HG03432 (cell line): ENCODE results near the gene POU3F1.

Experiments used
- ATAC-seq: cut with Tn5 transposase; IDR thresholded peaks from one replicate; pipeline ENCODE4 v1.9.1; 2021; ENCODE audit warnings: mild to moderate bottlenecking, moderate library complexity; ENCODE audit not compliant: unreplicated experiment

The POU3F1 gene

GRCh38 chr1:38029081-38029681 is 17.4 kb downstream of the POU3F1 start:
- ATAC-seq, result no peak

DNA sequence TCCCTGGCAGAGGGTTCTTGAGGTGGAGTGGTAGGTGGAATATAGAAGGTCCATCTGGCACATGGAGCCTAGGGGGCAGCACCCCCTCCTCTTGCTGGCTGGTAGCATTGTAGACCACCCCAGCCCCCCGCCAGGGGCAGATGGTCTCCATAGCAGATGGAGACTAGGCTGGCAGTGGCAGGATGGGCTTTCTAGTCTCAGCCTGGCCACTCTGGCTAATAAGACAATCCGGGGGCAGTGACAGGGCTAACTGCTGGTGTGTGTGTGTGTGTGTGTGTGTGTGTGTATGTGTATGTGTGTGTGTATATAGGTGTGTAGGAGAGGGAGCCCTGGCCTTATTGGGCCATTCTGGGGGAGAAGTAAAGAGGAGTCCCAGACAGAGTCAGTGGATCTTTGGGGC is 17.9 kb downstream of the POU3F1 start:
- no peak for ATAC-seq

GRCh38 chr1:38028105-38028591 is 18.4 kb downstream of the POU3F1 start:
- ATAC-seq, result peak; percentile 70

DNA sequence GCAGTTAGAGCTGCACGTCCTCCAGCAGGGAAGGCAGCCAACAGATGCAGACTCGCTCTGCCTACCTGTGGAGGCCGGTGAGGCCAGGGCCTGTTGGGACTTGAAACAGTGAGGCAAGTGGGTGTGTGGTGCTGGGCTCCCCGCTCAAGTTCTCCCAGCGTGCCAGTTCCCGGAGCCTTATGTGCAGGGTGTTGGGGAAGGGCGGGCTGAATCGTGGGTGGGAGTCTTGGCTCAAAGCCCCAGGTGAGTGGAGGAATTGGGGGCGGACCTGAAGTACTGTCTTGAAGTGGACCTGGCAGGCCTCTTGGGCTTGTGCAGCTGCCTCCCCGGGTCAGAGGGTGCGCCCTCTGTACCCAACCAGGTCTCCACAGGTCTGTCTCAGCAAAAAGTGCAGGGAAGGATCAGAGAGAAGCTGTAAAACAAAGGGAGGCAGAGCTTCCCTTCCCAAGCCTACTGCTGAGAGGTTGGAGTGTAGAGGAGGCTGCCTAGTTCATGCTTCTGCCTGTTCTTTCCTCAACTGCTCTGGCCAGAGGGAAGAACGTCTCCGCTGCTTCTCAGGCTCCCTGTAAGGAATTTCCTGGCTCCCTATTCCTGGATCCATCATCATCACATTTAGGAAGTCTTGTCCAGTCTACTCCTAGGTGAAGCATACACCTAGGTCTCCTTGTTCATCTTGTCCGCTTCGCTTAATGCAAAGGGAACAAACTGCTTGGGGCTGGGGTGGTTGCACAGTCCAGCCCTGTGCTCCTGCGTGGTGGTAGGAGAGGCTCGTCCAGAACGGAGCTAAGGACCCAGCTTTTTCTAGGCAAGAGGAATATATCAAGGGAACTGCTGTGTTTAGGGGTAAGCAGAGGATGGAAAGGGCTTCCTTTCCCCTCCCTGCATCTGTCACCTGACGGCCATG is 19.1 kb downstream of the POU3F1 start:
- no peak for ATAC-seq

- no peak for ATAC-seq
Observed at GRCh38 chr1:38026592-38027200, 19.9 kb downstream of the POU3F1 start.

DNA sequence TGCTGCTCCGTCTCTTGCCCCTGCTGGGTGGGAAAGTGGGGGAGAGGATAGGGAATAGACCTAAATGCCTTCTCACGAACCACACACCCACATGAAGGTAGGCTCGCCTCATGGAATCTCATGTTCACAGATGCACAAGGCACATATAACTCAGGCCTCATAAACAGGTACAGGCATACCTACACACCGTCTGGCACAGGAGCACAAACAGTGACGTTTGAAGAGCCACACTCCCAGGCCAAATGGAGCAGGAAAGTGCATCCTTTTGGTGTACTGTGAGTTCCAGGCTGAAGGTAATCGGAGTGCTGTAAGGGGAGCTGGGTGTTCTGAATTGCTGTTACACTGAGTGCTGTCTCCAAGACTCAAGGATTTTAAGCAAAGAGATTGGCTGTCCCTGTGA is 20.9 kb downstream of the POU3F1 start:
- ATAC-seq, result no peak

DNA sequence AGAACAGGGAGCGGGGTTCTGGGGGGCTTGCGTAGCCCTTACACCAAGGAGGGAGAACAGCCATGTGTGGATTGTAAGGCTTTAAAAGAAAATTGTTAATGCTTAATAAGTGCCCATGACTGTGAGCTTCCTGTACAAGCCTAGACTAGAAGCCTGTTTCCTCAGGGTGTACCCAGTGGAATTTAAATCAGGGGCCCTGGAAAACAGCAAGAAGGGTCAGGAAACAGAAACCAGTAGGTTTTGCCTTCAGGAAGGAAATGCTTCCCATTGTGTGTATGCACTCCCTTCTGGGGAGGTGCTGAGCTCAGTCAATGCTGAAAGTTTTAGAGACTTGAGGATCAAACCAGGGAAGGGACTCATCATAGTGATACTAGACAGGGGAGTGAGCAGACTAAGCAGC is 21.4 kb downstream of the POU3F1 start:
- ATAC-seq, result no peak

- no peak for ATAC-seq
Observed at GRCh38 chr1:38022810-38023209, 23.8 kb downstream of the POU3F1 start.

GRCh38 chr1:38021969-38022368 is 24.6 kb downstream of the POU3F1 start:
- ATAC-seq, result no peak

- no peak for ATAC-seq
Observed at GRCh38 chr1:38020396-38020795, 26.2 kb downstream of the POU3F1 start.

DNA sequence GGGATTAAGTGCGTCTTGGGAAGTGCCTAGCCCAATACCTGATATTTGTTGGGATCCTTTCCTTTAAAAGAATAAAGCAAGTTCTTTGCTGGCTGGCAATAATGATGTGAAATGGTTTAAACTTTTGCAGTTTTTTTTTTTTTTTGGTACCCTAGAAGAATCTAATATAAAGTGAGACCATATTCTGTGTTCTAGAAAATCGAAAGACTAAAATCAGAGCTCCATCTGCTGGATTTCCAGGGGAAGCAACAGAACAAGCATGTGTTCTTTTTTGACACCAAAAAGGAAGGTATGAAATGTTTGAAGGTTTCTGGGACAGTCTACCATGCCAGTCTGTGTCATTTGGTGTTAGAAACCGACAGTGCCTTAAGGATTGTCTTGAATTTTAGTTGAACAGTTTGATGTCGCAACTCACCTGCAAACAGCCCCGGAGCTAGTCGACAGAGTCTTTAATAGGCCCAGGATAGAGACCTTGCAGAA is 27.7 kb downstream of the POU3F1 start:
- no peak for ATAC-seq

GRCh38 chr1:38015978-38016725 is 30.4 kb downstream of the POU3F1 start:
- no peak for ATAC-seq

- no peak for ATAC-seq
Observed at GRCh38 chr1:38014724-38015424, 31.7 kb downstream of the POU3F1 start.

GRCh38 chr1:38014171-38014570 is 32.4 kb downstream of the POU3F1 start:
- no peak for ATAC-seq

GRCh38 chr1:38013227-38013622 is 33.4 kb downstream of the POU3F1 start:
- no peak for ATAC-seq

- peak; percentile 90 for ATAC-seq
Observed at GRCh38 chr1:38012363-38013226, 34.0 kb downstream of the POU3F1 start, which contains the start of gene UTP11. Gene UTP11, plus strand, starts transcription at chr1:38012734. Its CDS starts 69 bp downstream, at chr1:38012803.

DNA sequence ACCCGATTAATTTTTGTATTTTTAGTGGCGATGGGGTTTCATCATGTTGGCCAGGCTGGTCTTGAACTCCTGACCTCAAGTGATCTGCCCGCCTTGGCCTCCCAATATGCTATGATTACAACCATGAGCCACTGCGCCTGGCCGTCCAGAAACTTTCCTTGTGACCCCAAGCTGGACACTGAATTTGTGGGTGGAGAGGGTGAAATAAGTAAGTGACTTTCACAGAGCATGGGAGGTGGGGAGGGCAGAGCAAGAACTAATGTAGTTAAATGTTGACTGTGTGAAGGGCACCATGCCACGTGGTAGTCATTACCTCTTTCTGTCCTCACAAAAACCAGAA is 36.8 kb downstream of the POU3F1 start:
- no peak for ATAC-seq

DNA sequence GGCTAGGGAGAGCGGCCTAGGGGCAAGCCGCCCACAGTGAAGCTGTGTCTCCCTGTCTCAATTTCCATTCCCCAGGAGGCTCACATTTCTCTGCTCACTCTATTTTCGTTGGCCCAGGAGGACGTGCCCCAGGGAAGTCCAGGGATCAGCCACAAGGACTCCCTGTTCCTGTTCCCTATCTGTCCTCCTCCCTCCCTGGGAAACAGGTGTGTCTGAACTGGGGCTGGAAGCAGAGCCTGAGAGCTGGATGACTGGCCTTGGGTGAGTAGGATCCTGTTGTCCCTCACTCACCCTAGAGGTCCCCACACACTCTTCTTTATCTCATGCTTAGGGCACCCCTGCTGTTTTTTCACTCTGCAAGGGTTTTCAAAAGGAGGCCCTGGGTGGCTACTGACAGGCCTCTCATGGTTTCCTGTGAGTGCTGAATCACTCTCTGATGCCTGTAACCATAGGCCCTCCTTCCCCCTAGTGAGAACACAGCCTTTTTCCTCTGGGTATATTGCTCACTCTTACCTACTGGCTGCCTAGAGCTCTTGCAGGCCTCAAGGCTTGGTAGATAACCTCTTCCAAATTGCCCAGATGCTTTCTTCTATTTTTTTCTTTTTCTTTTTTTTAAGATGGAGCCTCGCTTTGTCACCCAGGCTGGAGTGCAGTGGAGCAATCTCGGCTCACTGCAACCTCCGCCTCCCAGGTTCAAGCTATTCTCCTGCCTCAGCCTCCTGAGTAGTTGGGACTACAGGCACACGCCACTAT is 37.3 kb downstream of the POU3F1 start:
- ATAC-seq, result no peak
